ENCODE results near the gene SIPA1L3.

SIPA1L3 gene

DNA sequence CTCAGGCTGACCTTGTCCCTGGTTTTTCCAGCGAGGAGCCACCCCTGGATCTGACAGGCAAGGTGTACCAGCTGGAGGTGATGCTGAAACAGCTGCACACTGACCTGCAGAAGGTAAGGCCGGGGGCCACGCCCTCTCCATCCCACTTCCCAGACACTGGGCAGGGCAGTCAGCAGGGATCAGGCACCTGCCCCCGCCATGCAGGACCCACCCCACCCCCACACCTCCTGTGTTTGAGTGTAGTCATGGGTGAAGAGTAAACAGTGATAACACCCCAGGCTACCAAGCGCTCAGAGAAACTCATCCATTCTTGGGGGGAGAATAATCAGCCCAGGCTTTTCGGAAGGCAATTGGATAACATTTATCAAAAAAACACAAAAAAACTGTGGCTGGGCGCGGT, 297.1 kb downstream of the SIPA1L3 start:
- H3K9ac ChIP-seq = no peak overlapping the region
- TF ChIP-seq, protein P1, sequence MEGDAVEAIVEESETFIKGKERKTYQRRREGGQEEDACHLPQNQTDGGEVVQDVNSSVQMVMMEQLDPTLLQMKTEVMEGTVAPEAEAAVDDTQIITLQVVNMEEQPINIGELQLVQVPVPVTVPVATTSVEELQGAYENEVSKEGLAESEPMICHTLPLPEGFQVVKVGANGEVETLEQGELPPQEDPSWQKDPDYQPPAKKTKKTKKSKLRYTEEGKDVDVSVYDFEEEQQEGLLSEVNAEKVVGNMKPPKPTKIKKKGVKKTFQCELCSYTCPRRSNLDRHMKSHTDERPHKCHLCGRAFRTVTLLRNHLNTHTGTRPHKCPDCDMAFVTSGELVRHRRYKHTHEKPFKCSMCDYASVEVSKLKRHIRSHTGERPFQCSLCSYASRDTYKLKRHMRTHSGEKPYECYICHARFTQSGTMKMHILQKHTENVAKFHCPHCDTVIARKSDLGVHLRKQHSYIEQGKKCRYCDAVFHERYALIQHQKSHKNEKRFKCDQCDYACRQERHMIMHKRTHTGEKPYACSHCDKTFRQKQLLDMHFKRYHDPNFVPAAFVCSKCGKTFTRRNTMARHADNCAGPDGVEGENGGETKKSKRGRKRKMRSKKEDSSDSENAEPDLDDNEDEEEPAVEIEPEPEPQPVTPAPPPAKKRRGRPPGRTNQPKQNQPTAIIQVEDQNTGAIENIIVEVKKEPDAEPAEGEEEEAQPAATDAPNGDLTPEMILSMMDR (conservative IDR thresholded peaks at IDR 0.05; ENCODE audit: low read depth, low read length) = no peak
- no peak overlapping the region for H3K4me3 ChIP-seq (IDR thresholded peaks at IDR 0.05; ENCODE audit: insufficient read depth, low read depth, low read length)
- no peaks in the 10 kb centered on the region for H3K79me2 ChIP-seq (ENCODE audit: insufficient read depth, low read depth)
- no peaks in the 10 kb centered on the region for H3K36me3 ChIP-seq (ENCODE audit: insufficient read depth)
- H3K4me2 ChIP-seq = no peak overlapping the region
- no peak overlapping the region for H2AFZ ChIP-seq (ENCODE audit: low read depth)
- H3K27ac ChIP-seq = no peak overlapping the region
- no peaks in the 10 kb centered on the region for H4K20me1 ChIP-seq (ENCODE audit: insufficient read depth)
- H3K4me1 ChIP-seq (ENCODE audit: low read depth, poor library complexity, severe bottlenecking) = no peaks in the 10 kb centered on the region
- no peaks in the 10 kb centered on the region for H3K27me3 ChIP-seq (ENCODE audit: insufficient read depth, low read depth)

DNA sequence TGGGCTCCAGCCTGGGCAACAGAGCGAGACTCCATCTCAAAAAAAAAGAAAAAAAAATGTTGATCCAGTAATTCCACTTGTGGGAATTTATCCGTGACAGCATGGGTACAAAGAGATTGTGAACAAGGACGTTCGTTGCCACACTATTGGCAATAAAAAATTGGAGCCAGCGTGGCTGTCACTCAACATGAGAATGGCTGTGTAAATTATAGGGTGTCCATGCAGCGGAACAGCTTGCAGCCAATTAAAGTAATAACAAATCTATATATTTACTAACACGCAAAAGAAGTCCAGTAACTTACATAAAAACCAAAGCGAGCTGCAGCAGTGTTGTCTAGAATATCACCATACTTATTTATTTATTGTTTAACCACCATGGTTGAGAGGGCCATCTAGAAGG, 297.7 kb downstream of the SIPA1L3 start:
- no peaks in the 10 kb centered on the region for H4K20me1 ChIP-seq (ENCODE audit: insufficient read depth)
- no peak overlapping the region for H2AFZ ChIP-seq (ENCODE audit: low read depth)
- H3K27me3 ChIP-seq (ENCODE audit: insufficient read depth, low read depth) = no peaks in the 10 kb centered on the region
- H3K36me3 ChIP-seq (ENCODE audit: insufficient read depth) = no peaks in the 10 kb centered on the region
- no peaks in the 10 kb centered on the region for H3K4me1 ChIP-seq (ENCODE audit: low read depth, poor library complexity, severe bottlenecking)
- no peak overlapping the region for H3K4me2 ChIP-seq
- no peak overlapping the region for H3K27ac ChIP-seq
- H3K4me3 ChIP-seq (IDR thresholded peaks at IDR 0.05; ENCODE audit: insufficient read depth, low read depth, low read length) = no peak overlapping the region
- no peak overlapping the region for H3K9ac ChIP-seq
- no peaks in the 10 kb centered on the region for H3K79me2 ChIP-seq (ENCODE audit: insufficient read depth, low read depth)
- TF ChIP-seq, protein P1 (conservative IDR thresholded peaks at IDR 0.05; ENCODE audit: low read depth, low read length) = no peak

DNA sequence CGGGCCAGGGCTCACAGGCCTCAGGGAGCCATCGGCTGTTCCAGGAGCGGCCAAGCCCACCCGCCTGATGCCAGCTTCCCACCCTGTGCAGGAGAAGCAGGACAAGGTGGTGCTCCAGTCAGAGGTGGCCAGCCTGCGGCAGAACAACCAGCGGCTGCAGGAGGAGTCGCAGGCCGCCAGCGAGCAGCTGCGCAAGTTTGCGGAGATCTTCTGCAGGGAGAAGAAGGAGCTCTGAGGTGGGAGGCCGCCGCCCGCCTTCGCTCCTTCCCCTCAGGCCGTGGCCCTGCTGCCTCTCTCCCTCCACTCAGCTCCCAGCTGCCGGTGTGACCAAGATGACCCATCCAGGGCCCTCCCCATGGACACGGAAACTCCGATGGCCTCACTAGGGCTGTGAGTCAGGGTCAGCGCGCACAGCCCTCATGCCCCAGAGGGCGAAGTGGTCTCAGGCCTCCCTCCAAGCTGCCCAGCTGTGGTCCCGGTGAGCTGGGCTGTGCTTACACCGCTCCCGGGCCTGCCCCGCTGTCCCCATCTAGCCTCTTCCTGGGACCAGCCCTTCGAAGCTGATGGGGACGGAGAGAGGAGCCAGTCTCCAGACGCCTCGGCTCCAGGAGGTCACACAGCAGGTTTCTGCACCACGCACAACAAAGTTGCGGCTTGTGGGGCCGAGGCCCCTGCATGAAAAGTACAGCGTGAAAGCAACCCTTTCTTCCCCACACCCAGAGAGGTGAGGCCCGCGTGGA, 299.2 kb downstream of the SIPA1L3 start:
- H4K20me1 ChIP-seq (ENCODE audit: insufficient read depth) = no peaks in the 10 kb centered on the region
- H3K4me2 ChIP-seq = no peak overlapping the region
- H3K27me3 ChIP-seq (ENCODE audit: insufficient read depth, low read depth) = no peaks in the 10 kb centered on the region
- no peak overlapping the region for H3K27ac ChIP-seq
- H3K79me2 ChIP-seq (ENCODE audit: insufficient read depth, low read depth) = no peaks in the 10 kb centered on the region
- H3K4me3 ChIP-seq (IDR thresholded peaks at IDR 0.05; ENCODE audit: insufficient read depth, low read depth, low read length) = no peak overlapping the region
- H3K9ac ChIP-seq = no peak overlapping the region
- TF ChIP-seq, protein P1 (conservative IDR thresholded peaks at IDR 0.05; ENCODE audit: low read depth, low read length) = no peak
- no peaks in the 10 kb centered on the region for H3K36me3 ChIP-seq (ENCODE audit: insufficient read depth)
- no peaks in the 10 kb centered on the region for H3K4me1 ChIP-seq (ENCODE audit: low read depth, poor library complexity, severe bottlenecking)
- H2AFZ ChIP-seq (ENCODE audit: low read depth) = no peak overlapping the region

DNA sequence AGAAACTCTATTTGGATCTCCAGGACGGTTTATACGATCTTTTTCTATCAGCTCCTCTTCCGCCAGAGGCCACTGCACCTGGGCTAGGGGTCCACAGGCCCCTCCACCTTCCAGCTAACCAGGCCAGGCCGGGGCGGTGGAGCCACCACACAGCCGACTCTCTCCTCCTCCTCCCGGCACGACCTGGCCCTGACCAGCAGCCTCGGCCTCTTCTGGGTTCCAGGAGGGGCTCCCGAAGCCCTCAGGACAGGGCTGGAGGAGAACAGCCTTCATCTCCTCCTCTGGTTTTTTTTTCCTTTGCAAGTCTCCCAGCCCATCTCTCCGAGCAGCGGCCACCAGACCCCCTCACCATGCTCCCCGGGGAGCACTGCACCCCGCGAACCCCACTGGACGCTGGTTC, 299.9 kb downstream of the SIPA1L3 start:
- H3K4me2 ChIP-seq = no peak overlapping the region
- no peak overlapping the region for H3K27ac ChIP-seq
- TF ChIP-seq, protein P1 (conservative IDR thresholded peaks at IDR 0.05; ENCODE audit: low read depth, low read length) = no peak
- no peaks in the 10 kb centered on the region for H3K4me1 ChIP-seq (ENCODE audit: low read depth, poor library complexity, severe bottlenecking)
- no peak overlapping the region for H3K4me3 ChIP-seq (IDR thresholded peaks at IDR 0.05; ENCODE audit: insufficient read depth, low read depth, low read length)
- H3K9ac ChIP-seq = no peak overlapping the region
- no peaks in the 10 kb centered on the region for H4K20me1 ChIP-seq (ENCODE audit: insufficient read depth)
- no peaks in the 10 kb centered on the region for H3K36me3 ChIP-seq (ENCODE audit: insufficient read depth)
- H2AFZ ChIP-seq (ENCODE audit: low read depth) = no peak overlapping the region
- no peaks in the 10 kb centered on the region for H3K27me3 ChIP-seq (ENCODE audit: insufficient read depth, low read depth)
- H3K79me2 ChIP-seq (ENCODE audit: insufficient read depth, low read depth) = no peaks in the 10 kb centered on the region

Measured in KMS-11 (cell line).